ENCODE results near the gene IRX6. TPM values are rescaled to one million over a fixed set of nuclear protein-coding genes. Genes with fewer than 3 reads are reported as not detected.

The IRX6 gene
- polyA plus RNA-seq, 1 donor (not counting 4 experiments of a cell fraction or from before 2014, with no cell fraction given), result not detected

- no peak overlapping the region for H2AFZ ChIP-seq (ENCODE audit: control insufficient read depth, low read length)
- H3K4me2 ChIP-seq (ENCODE audit: control insufficient read depth, extremely low read depth, insufficient read depth, low read depth, low read length), result no peak overlapping the region
- no peak for FAIRE-seq
- no peaks in the 10 kb centered on the region for H3K9me3 ChIP-seq (ENCODE audit: control insufficient read depth, low read depth, low read length)
- no peaks in the 10 kb centered on the region for H4K20me1 ChIP-seq (ENCODE audit: control insufficient read depth, extremely low read depth, insufficient read depth, low read length)
- dilution Hi-C loops (cut with MboI; ENCODE audit: extremely low pct_ligation_motif_present, low sequenced_read_pairs), result no loop called here
- H3K9ac ChIP-seq (ENCODE audit: control insufficient read depth, extremely low read depth, insufficient read depth, low read length), result no peak overlapping the region
- H3K36me3 ChIP-seq (ENCODE audit: control insufficient read depth in 2 of 2, extremely low read depth in 1 of 2, insufficient read depth in 2 of 2, low read length in 2 of 2), result no peaks in the 10 kb centered on the region
- H3K27ac ChIP-seq (ENCODE audit: control insufficient read depth, insufficient read depth, low read length), result no peak overlapping the region
- no peak overlapping the region for H3K4me3 ChIP-seq (ENCODE audit: control insufficient read depth in 2 of 3, extremely low read depth in 1 of 3, insufficient read depth in 2 of 3, low read depth in 1 of 3, low read length in 3 of 3)
- no peak for TF ChIP-seq EZH2 (IDR thresholded peaks at IDR 0.05; ENCODE audit: low read length)
- TF ChIP-seq, protein P1, sequence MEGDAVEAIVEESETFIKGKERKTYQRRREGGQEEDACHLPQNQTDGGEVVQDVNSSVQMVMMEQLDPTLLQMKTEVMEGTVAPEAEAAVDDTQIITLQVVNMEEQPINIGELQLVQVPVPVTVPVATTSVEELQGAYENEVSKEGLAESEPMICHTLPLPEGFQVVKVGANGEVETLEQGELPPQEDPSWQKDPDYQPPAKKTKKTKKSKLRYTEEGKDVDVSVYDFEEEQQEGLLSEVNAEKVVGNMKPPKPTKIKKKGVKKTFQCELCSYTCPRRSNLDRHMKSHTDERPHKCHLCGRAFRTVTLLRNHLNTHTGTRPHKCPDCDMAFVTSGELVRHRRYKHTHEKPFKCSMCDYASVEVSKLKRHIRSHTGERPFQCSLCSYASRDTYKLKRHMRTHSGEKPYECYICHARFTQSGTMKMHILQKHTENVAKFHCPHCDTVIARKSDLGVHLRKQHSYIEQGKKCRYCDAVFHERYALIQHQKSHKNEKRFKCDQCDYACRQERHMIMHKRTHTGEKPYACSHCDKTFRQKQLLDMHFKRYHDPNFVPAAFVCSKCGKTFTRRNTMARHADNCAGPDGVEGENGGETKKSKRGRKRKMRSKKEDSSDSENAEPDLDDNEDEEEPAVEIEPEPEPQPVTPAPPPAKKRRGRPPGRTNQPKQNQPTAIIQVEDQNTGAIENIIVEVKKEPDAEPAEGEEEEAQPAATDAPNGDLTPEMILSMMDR (optimal IDR thresholded peaks at IDR 0.05 in 1 of 3, IDR thresholded peaks at IDR 0.05 in 1 of 3, conservative IDR thresholded peaks at IDR 0.05 in 1 of 3; ENCODE audit: extremely low read depth in 1 of 3, insufficient read depth in 2 of 3, low read length in 3 of 3), result peak in 2 of 3 experiments; percentile 29 to 42
- no peaks in the 10 kb centered on the region for H3K4me1 ChIP-seq (ENCODE audit: control insufficient read depth, extremely low read depth, insufficient read depth, low read length)
- H3K9me1 ChIP-seq (ENCODE audit: control insufficient read depth, extremely low read depth, insufficient read depth, low read length), result no peaks in the 10 kb centered on the region
- no peaks in the 10 kb centered on the region for H3K27me3 ChIP-seq (ENCODE audit: control insufficient read depth, extremely low read depth, insufficient read depth, low read length)
- no peak for DNase-seq (ENCODE audit: low read depth, low spot score)
- H3K79me2 ChIP-seq (ENCODE audit: control insufficient read depth, insufficient read depth, low read length), result no peaks in the 10 kb centered on the region
Measured at GRCh38 chr16:55294129-55294528, 29.9 kb upstream of the IRX6 start.

GRCh38 chr16:55294931-55295342 lies 29.1 kb upstream of the IRX6 start:
- Histone ChIP-seq H3K36me3 (ENCODE audit: control insufficient read depth in 2 of 2, extremely low read depth in 1 of 2, insufficient read depth in 2 of 2, low read length in 2 of 2) (no peaks in the 10 kb centered on the region), H2AFZ (ENCODE audit: control insufficient read depth, low read length) (no peak overlapping the region), H3K4me2 (ENCODE audit: control insufficient read depth, extremely low read depth, insufficient read depth, low read depth, low read length) (no peak overlapping the region), H3K9ac (ENCODE audit: control insufficient read depth, extremely low read depth, insufficient read depth, low read length) (no peak overlapping the region), H3K9me3 (ENCODE audit: control insufficient read depth, low read depth, low read length) (no peaks in the 10 kb centered on the region), H3K4me3 (ENCODE audit: control insufficient read depth in 2 of 3, extremely low read depth in 1 of 3, insufficient read depth in 2 of 3, low read depth in 1 of 3, low read length in 3 of 3) (no peak overlapping the region), H3K79me2 (ENCODE audit: control insufficient read depth, insufficient read depth, low read length) (no peaks in the 10 kb centered on the region), H3K27ac (ENCODE audit: control insufficient read depth, insufficient read depth, low read length) (no peak overlapping the region), H3K9me1 (ENCODE audit: control insufficient read depth, extremely low read depth, insufficient read depth, low read length) (no peaks in the 10 kb centered on the region), H3K27me3 (ENCODE audit: control insufficient read depth, extremely low read depth, insufficient read depth, low read length) (no peaks in the 10 kb centered on the region), H3K4me1 (ENCODE audit: control insufficient read depth, extremely low read depth, insufficient read depth, low read length) (no peaks in the 10 kb centered on the region), H4K20me1 (ENCODE audit: control insufficient read depth, extremely low read depth, insufficient read depth, low read length) (no peaks in the 10 kb centered on the region)
- dilution Hi-C loops (cut with MboI; ENCODE audit: extremely low pct_ligation_motif_present, low sequenced_read_pairs), result no loop called here
- FAIRE-seq (no peak), DNase-seq (ENCODE audit: low read depth, low spot score) (no peak)
- TF ChIP-seq, protein P1 (optimal IDR thresholded peaks at IDR 0.05 in 1 of 3, IDR thresholded peaks at IDR 0.05 in 1 of 3, conservative IDR thresholded peaks at IDR 0.05 in 1 of 3; ENCODE audit: extremely low read depth in 1 of 3, insufficient read depth in 2 of 3, low read length in 3 of 3), result no peak
- no peak for TF ChIP-seq EZH2 (IDR thresholded peaks at IDR 0.05; ENCODE audit: low read length)

Measured in keratinocyte (primary cell).